RPMI7951 (cell line): ENCODE data around the gene VIM. TPM values are rescaled to one million over a fixed set of nuclear protein-coding genes. Genes with fewer than 3 reads are reported as not detected.
"Not testable (repeated sequence)": the region's sequence is repeated elsewhere in the genome, so short reads cannot be mapped to it uniquely, and the experiment has no call there.

Source experiments
- DNase-seq: peaks from one replicate; pipeline ENCODE4 v3.0.0-alpha.2; 2012; ENCODE audit warnings: low read depth
- total RNA-seq: library from RNA; depleted of rRNA; stranded (reverse); fragments of >200 nt; shearing (Covaris generic); gene quantifications from 2 replicates; pipeline ENCODE4 v1.2.3, GENCODE V29; 2014

The VIM gene
- total RNA-seq, 1 experiment from 2014 or later: 11,641 TPM

DNA sequence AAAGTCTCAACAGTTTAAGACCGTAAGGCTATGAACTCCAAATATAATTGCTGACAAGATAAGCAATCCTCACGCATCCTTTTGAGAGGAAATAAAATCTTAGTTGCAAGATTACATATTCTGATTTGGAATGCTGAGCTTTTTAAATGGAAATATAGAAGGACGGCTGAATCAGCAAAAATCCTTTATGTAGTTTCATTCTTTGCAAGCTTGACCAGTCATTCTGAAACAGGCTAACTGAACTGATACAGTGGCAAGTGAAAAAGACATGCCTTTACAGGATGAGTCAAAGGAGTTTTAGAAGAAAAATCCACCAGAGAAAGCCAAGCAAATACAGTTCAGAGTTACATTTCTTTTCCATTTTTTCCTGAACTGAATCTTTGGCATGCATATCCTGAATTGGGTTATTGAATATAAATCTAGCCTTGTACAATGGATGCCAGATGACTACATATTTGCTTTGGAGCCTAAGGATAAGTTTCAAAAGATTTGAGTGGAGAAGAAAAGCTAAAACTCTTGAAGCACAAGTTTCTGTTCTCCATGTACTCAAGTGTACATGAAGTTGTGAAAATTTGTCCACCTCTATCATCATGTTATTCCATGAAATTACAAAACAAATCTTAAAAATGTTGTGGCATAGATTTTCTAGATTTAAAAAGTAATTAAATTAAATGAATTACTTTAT is 4.4 kb downstream of the VIM start:
- no peak for DNase-seq

DNA sequence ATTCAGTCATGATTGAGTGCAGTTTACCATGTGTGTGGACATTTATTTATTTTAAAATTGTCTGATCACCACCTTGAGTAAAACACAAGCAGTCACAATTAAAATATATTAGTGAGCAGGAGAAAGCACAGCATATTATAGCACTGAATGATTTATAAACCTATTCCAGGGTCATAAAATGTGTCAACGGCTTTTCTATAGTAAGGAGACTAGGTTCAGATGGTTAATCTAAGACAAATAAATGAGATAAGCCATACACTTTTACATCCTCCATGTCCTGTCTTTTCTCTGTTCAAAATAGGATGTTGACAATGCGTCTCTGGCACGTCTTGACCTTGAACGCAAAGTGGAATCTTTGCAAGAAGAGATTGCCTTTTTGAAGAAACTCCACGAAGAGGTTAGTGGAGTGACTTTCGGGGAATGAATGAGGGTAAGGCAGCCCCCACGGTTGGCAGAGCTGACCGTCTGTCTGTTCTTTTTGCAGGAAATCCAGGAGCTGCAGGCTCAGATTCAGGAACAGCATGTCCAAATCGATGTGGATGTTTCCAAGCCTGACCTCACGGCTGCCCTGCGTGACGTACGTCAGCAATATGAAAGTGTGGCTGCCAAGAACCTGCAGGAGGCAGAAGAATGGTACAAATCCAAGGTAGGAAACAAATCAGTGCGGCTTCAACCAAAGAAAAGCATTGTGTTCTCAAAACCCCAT is 5.4 kb downstream of the VIM start:
- peak; percentile 62 for DNase-seq

DNA sequence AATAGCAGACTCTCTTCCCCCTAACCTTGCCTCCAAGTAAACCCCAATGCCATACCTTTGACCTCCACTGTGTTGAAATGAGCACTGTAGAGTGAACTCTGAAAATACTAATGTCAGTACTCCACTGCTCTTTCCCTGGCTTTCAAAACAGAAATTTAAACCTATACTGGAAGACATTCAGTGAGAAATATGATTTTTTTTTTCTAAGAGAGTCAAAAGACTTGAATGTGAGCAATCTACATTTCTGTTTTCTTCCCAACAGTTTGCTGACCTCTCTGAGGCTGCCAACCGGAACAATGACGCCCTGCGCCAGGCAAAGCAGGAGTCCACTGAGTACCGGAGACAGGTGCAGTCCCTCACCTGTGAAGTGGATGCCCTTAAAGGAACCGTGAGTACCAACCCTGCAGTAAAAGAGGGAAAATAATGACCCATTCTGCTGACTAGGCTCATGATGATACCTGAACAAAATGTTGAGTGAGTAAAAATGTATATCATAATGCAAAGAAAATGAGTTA is 6.4 kb downstream of the VIM start:
- DNase-seq: no peak

DNA sequence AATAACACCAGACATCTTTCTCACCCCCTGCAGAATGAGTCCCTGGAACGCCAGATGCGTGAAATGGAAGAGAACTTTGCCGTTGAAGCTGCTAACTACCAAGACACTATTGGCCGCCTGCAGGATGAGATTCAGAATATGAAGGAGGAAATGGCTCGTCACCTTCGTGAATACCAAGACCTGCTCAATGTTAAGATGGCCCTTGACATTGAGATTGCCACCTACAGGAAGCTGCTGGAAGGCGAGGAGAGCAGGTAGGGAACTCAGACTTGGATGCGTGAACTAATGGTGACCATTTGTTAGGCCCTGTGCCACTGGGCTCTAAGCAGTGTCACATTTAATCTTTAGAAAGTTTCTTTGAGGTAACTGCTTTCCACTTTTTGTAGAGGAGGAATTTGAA is 7.1 kb downstream of the VIM start:
- DNase-seq: peak; percentile 60

DNA sequence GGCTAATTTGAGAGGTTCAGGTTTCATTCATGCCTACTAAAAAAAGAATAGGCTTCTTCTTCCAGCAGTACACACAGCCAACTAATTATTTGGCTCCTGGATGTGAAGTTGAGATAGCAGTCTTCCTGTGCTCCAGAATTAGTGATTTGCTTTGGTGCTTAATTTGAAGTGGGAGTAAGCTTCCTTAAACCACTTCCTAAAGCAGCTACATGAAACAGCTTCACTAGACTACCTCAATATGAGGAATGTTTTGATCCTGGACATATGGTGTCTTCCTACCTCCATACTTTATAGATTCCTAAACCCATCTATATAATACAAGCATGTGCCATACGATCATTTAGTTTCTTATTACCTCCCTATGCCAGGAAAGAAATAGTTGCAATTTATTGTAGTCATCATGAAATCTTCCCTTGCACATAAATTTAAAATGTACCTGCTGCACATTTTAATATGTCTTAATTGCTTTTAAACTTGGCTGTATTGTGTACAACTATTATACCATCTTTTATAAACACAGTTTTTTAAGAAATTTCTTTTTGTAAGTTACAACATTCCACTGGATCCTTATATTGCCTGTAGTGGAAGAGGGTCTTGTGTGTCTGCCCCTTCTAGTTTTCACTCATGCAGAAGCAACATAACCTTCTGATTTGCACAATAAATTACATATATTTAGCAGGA is 8.6 kb downstream of the VIM start:
- no peak for DNase-seq

DNA sequence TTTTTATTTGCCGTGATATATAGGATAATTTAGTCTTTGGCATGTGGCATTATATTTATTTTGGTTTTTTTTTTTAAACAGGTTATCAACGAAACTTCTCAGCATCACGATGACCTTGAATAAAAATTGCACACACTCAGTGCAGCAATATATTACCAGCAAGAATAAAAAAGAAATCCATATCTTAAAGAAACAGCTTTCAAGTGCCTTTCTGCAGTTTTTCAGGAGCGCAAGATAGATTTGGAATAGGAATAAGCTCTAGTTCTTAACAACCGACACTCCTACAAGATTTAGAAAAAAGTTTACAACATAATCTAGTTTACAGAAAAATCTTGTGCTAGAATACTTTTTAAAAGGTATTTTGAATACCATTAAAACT is 9.1 kb downstream of the VIM start:
- DNase-seq: no peak

DNA sequence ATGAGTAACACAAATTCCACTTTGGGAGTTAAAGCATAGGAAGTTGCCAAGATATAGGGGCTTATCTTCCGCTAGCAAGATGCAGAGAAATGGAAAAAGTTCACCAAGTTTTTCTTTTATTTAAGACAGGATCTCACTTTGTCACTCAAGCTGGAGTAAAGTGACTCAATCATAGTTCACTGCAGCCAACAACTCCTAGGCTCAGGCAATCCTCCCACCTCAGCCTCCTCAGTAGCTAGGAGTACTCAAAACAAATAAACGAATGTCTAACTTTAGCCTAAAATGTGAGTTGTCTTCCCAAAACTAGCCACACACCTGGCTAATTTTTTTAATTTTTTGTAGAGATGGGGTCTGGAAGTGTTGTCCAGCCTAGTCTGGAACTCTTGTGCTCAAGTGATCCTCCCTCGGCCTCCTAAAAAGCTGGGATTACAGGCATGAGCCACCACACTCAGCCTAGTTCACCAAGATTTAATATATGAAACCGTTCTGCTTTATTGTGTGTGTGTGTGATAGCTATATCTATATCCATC is 9.9 kb downstream of the VIM start:
- peak; percentile 69 for DNase-seq

DNA sequence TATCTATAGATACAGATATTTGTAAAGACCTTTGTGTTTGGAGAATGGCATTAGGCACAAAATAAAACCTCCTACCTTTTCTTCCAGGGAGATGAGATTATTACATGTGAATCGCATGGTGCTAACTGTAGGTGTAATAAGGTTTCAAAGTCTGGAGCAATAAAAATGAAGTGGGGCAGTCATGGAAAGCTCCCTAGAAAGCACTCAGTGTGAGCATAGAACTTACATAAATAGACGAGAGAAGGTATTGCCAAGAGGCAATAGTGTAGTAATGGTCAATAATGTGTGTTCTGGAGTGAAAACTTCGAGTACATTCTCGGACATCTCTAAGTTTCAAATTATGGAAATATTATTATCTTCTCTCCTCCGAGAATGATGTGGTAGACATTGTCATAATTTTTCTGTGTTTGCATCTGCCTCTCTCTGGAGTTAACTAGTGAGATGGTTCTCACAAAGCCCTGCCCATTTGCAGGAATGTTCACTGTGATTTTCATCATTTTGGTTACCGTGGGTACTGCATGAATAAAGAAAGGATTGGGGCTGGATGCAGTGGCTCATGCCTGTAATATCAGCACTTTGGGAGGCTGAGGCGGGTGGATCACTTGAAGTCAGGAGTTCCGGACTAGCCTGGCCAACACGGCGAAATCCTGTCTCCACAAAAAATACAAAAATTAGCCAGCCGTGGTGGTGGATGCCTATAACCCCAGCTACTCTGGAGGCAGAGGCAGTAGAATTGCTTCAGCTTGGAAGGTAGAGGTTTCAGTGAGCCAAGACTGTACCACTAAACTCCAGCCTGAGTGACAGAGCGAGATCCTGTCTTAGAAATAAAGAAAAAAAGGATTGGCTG is 10.6 kb downstream of the VIM start:
- peak; percentile 89 for DNase-seq

DNA sequence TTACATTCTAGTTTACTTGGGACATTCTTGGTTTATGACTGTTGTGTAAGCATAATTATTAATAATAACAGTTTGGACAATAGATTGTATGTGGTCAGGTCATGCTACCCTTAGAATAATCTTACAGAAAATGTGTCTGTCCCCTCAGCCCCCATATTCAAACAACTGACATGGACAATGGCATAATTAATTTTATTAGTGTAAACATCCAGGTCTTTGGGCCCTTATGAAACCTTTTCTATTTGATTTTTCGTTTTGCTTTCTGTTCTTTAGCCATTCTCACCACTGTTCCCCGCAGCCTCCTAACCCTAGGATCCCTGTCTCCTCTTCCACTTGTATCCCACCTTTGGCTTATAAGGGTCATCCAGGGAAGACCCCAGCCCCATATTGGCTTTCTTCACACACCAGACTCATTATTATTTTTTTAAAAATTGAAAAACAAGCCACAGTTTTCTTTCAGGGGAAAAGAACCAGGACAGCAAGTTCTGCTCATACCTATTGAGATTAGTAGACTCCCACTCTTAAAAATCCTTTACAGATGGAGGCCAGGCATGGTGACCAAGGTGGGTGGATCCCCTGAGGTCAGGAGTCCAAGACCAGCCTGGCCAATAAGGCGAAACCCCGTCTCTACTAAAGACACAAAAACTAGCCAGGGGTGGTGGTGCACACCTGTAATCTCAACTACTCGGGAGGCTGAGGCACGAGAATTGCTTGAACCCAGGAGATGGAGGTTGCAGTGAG is 11.5 kb downstream of the VIM start:
- no peak for DNase-seq

DNA sequence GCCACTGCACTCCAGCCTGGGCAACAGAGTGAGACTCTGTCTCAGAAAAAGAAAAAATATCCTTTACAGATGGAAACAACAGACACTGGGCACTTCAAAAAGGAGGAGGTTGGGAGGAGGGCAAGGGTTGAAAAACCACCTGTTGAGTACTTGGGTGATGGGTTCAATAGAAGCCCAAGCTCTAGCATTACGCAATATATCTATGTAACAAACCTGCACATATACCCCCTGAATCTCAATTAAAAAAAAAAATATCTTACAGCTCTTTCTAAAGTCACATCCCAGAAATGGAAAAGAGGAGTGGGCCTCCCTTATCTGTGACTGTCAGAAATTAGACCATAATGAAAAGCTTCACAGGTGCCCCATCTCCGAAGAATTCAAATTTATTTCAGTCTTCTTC is 12.1 kb downstream of the VIM start:
- no peak for DNase-seq

DNA sequence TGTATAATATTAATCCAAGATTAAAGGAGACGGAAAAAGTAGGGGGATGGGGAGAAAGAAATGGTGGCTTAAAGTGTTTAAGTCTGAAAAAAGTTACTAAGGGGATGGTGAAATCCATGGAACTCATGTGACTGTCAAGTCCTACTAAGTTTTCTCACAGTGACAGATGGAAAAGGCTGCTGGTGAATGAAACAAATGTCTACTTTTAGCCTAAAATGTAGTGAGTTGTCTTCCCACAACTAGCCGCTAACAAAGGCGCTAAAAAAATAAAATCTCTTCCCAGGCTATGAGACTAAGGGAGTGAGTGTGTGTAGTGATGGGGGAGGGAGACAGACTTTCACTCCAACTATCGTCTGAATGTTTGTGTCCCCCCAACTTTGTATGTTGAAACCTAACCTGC is 12.6 kb downstream of the VIM start:
- DNase-seq: no peak

DNA sequence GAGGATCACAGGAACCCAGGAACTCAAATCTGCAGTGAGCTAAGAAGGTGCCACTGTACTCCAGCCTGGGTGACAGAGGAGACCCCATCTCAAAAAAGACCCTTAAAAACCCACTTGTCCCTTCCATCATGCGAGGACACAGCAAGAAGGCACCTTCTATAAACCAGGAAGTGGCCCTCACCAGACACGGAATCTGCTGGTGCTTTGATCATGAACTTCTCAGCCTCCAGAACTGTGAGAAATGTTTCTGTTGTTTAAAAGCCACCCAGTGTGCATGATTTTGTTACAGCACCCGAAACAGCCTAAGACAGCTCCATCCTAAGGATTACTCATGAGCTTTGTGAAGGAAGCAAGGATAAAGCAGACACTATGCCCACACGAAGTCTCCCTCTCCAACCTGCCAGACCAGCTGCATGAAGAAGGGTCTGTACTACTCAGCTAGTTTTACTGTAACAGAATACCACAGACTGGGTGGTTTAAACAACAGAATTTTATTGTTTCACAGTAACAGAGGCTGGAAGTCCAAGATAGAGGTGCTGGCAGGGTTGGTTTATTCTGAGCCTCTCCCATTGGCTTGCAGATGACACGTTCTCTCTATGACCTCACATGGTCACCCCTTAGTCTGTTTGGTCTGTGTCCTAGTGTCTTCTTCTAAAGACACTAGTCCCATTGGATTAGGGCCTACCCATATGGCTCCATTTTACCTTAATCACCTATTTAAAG is 13.7 kb downstream of the VIM start:
- no peak for DNase-seq

DNA sequence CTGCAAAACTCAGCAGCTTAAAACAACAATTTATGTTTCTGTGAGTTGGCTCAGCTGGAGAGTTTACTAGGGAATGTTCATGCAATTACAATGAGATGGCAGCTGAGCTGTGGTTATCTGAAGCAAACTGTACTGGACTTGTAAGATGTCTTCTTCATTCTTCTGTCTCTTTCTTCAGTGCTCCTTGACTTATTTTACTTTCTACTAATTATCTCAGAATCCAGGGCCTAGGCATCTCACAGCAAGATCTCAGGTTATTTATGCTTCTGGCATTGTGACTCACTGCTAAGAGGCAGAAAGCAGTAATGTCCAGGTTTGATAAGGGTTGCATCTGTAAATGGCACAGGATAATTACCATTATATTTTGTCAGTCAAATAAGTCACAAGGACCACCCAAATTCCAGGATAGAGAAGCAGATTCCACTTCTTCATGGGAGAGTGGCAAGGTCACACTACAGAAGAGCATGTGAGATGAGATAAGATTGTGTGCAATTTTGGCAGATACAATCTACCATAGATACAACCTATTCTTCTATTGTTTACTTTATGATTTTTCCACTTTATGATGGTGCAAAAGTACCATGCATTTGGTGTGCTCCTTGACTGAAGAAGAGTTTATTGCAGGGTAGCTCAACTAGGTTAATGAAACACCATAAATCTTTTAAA is 16.8 kb downstream of the VIM start:
- no peak for DNase-seq

DNA sequence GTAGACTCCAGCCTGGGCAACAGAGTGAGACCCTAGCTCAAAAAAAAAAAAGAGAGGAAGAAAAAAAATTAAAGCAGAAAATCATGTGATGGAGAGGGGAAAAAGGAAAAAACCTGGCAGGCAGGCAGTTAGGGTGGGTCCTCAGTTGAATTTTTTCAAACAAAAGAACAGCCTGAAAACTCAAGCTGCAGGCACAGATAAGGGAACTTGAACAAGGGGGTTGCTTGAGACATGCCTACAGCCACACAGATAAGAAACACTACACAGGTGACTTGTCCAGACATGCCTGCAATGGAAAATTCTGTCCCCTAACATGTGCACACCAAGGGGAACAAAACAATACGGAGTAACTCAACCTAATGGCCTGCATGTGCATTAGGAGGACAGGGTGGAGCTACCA is 19.2 kb downstream of the VIM start:
- no peak for DNase-seq

DNA sequence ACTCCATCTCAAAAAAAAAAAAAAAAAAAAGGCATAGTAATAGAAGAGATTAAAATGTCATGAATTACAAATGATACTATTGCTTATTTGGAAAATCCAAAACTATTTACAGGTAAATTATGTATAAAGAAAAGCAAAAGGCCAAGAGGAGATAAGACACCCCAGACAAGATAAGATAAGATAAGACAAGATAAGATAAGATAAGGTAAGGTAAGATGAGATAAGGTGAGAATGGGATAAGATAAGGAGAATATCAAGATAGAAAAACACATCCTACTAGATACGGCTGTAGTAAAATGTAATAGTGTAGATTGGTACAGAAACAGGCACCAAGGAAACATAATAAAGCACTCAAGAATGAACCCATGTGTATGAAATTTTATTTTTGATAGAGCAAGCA is 20.9 kb downstream of the VIM start:
- no peak for DNase-seq

DNA sequence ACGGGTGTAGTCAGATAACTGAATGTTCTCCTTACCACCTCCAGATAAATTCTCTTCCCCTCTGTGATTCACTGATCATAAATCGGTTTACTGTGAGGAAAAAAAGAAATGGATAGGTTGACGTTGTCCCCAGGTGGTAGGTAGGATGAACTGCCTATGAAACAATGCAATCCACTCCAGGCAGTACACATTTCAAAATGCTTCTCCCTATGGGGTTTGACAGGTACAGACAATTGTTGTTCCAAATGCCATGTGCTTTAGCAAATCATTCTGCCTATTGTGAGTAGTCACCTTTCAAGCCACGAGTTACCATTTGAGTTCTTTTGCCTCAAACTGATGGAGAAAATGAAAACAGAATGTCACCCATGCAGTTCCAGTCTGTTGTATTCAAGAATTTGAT is 21.8 kb downstream of the VIM start:
- peak; percentile 55 for DNase-seq

DNA sequence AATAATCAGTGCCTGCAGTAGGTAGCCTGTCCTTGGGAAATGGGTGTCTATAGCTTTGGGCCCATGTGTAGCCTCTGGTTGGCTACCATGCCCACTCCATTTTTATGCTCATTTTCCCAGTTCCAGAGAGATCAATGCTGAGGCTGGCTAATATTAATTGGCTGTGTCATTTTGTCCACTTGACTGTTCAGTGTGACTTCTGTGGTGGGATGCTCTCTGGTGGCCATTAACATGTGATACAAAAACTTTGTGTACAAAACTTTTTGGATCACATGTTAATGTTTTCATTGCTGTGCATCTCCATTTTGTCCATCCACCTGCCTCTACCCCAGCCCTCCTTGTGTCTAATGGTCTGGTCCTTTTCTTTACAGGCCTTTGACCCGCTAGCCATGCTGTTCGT is 22.7 kb downstream of the VIM start:
- DNase-seq: no peak

DNA sequence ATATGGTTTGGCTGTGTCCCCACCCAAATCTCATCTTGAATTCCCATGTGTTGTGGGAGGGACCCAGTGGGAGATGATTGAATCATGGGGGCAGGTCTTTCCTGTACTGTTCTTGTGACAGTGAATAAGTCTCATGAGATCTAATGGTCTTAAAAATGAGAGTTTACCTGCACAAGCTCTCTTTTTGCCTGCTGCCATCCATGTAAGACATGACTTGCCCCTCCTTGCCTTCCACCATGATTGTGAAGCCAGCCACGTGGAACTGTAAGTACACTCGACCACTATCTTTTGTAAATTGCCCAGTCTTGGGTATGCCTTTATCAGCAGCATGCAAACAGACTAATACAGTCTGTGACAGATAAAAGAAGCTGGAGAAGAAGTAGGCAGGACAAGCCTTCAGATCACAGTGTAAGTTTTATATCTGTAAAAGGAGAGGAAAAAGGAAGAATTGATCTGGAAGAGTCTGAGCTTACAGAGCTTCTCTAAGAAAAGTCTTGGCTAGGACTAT is 26.6 kb downstream of the VIM start:
- DNase-seq: not testable (repeated sequence)

DNA sequence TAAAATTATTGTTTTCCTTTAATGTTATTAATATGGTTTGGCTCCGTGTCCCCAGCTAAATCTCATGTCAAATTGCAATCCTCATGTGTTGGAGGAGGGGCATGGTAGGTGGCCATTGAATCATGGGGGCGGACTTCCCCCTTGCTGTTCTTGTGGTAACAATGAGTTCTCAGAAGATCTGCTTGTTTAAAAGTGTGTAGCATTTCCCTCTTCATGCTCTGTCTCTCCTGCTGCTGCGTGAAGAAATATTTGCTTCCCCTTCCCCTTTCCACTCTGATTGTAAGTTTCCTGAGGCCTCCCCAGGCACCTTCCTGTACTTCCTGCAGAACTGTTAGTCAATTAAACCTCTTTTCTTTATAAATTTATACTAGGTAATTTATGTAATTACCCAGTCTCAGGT is 27.5 kb downstream of the VIM start:
- DNase-seq: no peak

DNA sequence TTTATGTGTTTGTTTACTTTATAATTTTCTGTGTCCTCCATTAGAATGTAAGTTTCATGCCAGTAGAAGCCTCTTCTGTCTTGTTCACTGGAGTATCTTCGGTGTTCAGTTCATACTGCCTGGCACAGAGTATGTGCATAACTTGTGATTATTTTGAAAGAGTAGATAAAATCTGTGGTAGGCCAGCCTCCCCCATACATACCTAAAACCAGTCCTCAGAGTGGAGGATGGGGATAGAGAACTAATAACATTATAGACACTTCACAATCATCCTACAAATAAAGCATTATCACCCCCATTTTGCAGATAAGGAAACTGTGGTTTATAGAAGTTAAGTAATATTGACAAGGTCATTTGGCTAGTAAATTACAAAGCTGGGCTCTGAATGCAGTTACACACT is 28.0 kb downstream of the VIM start:
- no peak for DNase-seq
